K562 (cell line): ENCODE data around the gene PUS7. TPM values are rescaled to one million over a fixed set of nuclear protein-coding genes. Genes with fewer than 3 reads are reported as not detected.
A peak's percentile ranks its signal among the peaks of the same experiment; 100 is the strongest.

Source experiments
- ATAC-seq: fragments of 200-7000 bp; cut with Tn5 transposase; 3 replicates; pipeline ENCODE4 v1.9.1; 2020; ENCODE audit warnings: moderate library complexity
- BruUV-seq: library from RNA; stranded (reverse); fragments of 400-500 nt; replicated peaks from 2 replicates; lab custom pipeline; 2021; lab: Mats Ljungman, UMichigan
- CTCF ChIA-PET: fragments of 300-600 bp; formaldehyde crosslinking; extraction: SDS; loops from one replicate; lab custom pipeline; 2021; ENCODE audit warnings: low intra/inter-chr PET ratio; lab: Yijun Ruan, JAX
- POLR2A ChIA-PET: fragments of 300-600, 350-650 bp; sonication (Branson Sonifier 250); formaldehyde crosslinking; extraction: SDS; loops from one replicate; lab custom pipeline; 2021; ENCODE audit warnings: antibody characterized with exemption, inconsistent platforms; lab: Yijun Ruan, JAX
- DNase-seq, 4 experiments: peaks; one replicate each; pipeline versions ENCODE4 v3.0.0 to v3.0.0-alpha.2; 2011 to 2018; ENCODE audit warnings: low spot score in 3 of 4, mixed read lengths in 3 of 4; ENCODE audit errors: extremely low read depth in 1 of 4
- FAIRE-seq: peaks from 2 replicates; lab custom pipeline; 2011; peaks lifted over from hg19 to GRCh38; lab: Jason Lieb, UNC
- H2AFZ ChIP-seq: 2 replicates; pipeline ENCODE4 v1.6.0; 2011; ENCODE audit warnings: low read depth, low read length, control low read depth, inconsistent platforms
- H3K27ac ChIP-seq: fragments of 200-600 bp; 3 replicates; pipeline ENCODE4 v1.8.0; 2011; ENCODE audit warnings: low read depth, mild to moderate bottlenecking, control low read depth, inconsistent platforms, low read length, moderate library complexity, mixed read lengths; ENCODE audit errors: extremely low read depth
- H3K27me3 ChIP-seq, 2 experiments: fragments of 300-600 bp in 1 of 2; 2 replicates in 1 of 2; 3 replicates in 1 of 2; pipeline versions ENCODE4 v1.6.0 to v1.8.0; 2011; ENCODE audit warnings: inconsistent platforms in 2 of 2, low read length in 2 of 2, mild to moderate bottlenecking in 1 of 2, mixed read lengths in 1 of 2, moderate library complexity in 1 of 2; ENCODE audit not compliant: control insufficient read depth in 2 of 2, insufficient read depth in 2 of 2
- H3K36me3 ChIP-seq: fragments of 300-600 bp; 3 replicates; pipeline ENCODE4 v1.8.0; 2011; ENCODE audit warnings: mild to moderate bottlenecking, low read length, inconsistent platforms; ENCODE audit not compliant: control insufficient read depth, insufficient read depth
- H3K4me1 ChIP-seq, 2 experiments: fragments of 200-600 bp in 1 of 2; replicated peaks in 1 of 2; 2 replicates in 1 of 2; 3 replicates in 1 of 2; pipeline versions ENCODE4 v1.5.1 to v1.8.0; 2011; ENCODE audit warnings: inconsistent platforms in 2 of 2, low read length in 2 of 2, mild to moderate bottlenecking in 1 of 2, mixed read lengths in 1 of 2, moderate library complexity in 1 of 2; ENCODE audit not compliant: control insufficient read depth in 2 of 2, insufficient read depth in 2 of 2
- H3K4me2 ChIP-seq: 2 replicates; pipeline ENCODE4 v1.6.1; 2011; ENCODE audit warnings: low read length, control low read depth, inconsistent platforms, mixed read lengths; ENCODE audit not compliant: insufficient read depth
- H3K4me3 ChIP-seq: fragments of 200-600 bp; sonication (generic), shearing (Covaris generic); 2 replicates; pipeline ENCODE4 v1.5.1; 2016; ENCODE audit warnings: control low read depth, inconsistent platforms
- H3K79me2 ChIP-seq: fragments of 200-600 bp; 3 replicates; pipeline ENCODE4 v1.8.0; 2011; ENCODE audit warnings: low read length, inconsistent platforms; ENCODE audit not compliant: control insufficient read depth, insufficient read depth
- H3K9ac ChIP-seq, 2 experiments: 2 replicates each; pipeline versions ENCODE4 v1.6.0 to v1.6.1; 2011; ENCODE audit warnings: low read depth in 2 of 2, low read length in 2 of 2, control low read depth in 1 of 2, inconsistent platforms in 1 of 2, mild to moderate bottlenecking in 1 of 2, mixed read lengths in 1 of 2; ENCODE audit not compliant: insufficient read depth in 1 of 2
- H3K9me1 ChIP-seq: one replicate; pipeline ENCODE4 v1.6.0; 2011; ENCODE audit warnings: inconsistent platforms, mild to moderate bottlenecking, low read length, moderate library complexity; ENCODE audit not compliant: control insufficient read depth, insufficient read depth
- H3K9me3 ChIP-seq: replicated peaks from 2 replicates; pipeline ENCODE4 v1.5.1; 2011; ENCODE audit warnings: low read depth, low read length, inconsistent platforms; ENCODE audit not compliant: control insufficient read depth, insufficient read depth
- H4K20me1 ChIP-seq: replicated peaks from 2 replicates; pipeline ENCODE4 v1.6.1; 2011; ENCODE audit warnings: low read length, inconsistent platforms, mixed read lengths; ENCODE audit not compliant: control insufficient read depth, insufficient read depth
- CEBPG ChIP-seq, 3 experiments: fragments of 200-800 bp in 1 of 3; sonication (Bioruptor generic) in 1 of 3; sonication (generic) in 1 of 3; formaldehyde crosslinking in 1 of 3; IDR thresholded peaks in 2 of 3; conservative IDR thresholded peaks in 1 of 3; 2 replicates each; pipeline versions ENCODE4 v1.6.1 to v1.8.0; 2016 to 2022; ENCODE audit warnings: missing compliant biosample characterization in 2 of 3, missing genetic modification characterization in 2 of 3, mild to moderate bottlenecking in 1 of 3, missing genetic modification reagents in 1 of 3
- HDGF ChIP-seq: fragments of 450-650 bp; IDR thresholded peaks from 2 replicates; pipeline ENCODE4 v1.6.1; 2016
- ZNF347 ChIP-seq: fragments of 450-650 bp; formaldehyde crosslinking; IDR thresholded peaks from 2 replicates; pipeline ENCODE4 v1.4.0; 2020; ENCODE audit warnings: low read depth, mild to moderate bottlenecking, moderate library complexity
- whole genome bisulfite sequencing: fragments of 100-300 bp; shearing (Covaris generic); methylation state at CpG from one replicate; pipeline ENCODE4 v1.1.6; 2016; ENCODE audit warnings: low coverage, mixed read lengths; ENCODE audit not compliant: insufficient coverage; ENCODE audit errors: missing lambda C conversion rate; 5-methylcytosine and 5-hydroxymethylcytosine counted together
- in situ Hi-C: fragments of 300-500 bp; cut with MboI; formaldehyde crosslinking; loops from 4 replicates; pipeline ENCODE4 v1.15.0; 2018; ENCODE audit warnings: inconsistent platforms, mixed read lengths
- intact Hi-C: fragments of 100-400 bp; cut with micrococcal nuclease; formaldehyde crosslinking; loops from 2 replicates; pipeline ENCODE4 v1.14.2; 2022
- polyA plus RNA-seq, 8 experiments: library from polyadenylated mRNA; depleted of rRNA in 4 of 8; stranded (reverse) in 5 of 8; unstranded in 3 of 8; fragments of >200 nt; fragmentation: Nextera tagmentation in 2 of 8; fragmentation: Illumina TruSeq in 1 of 8; extraction: Ambion mirVana in 2 of 8; extraction: Trizol in 1 of 8; gene quantifications; 2 replicates each; pipeline versions ENCODE4 v1.2.1 to v1.2.3, GENCODE V29; 2011 to 2014; ENCODE audit warnings: inconsistent platforms in 1 of 8, missing spikeins in 1 of 8
- total RNA-seq, 7 experiments: library from RNA; depleted of rRNA in 6 of 7; stranded (reverse); fragments of >200 nt in 6 of 7; fragmentation: Illumina TruSeq in 2 of 7; extraction: Trizol in 2 of 7; gene quantifications; 2 replicates each; pipeline versions ENCODE4 v1.2.1 to v1.2.3, GENCODE V29; 2011 to 2021; ENCODE audit warnings: low replicate concordance in 1 of 7
- TF ChIP-seq, protein P1 (sequence below), 2 experiments: fragments of 450-650 bp in 1 of 2; sonication (generic) in 1 of 2; formaldehyde crosslinking in 1 of 2; IDR thresholded peaks in 1 of 2; conservative IDR thresholded peaks in 1 of 2; 2 replicates each; pipeline versions ENCODE4 v1.6.1 to v1.8.1; 2016 to 2023; ENCODE audit warnings: mild to moderate bottlenecking in 2 of 2, moderate library complexity in 2 of 2, inconsistent platforms in 1 of 2, missing genetic modification reagents in 1 of 2

The PUS7 gene
- total and polyA plus RNA-seq, 9 of the 15 experiments (the other 6 are each of a cell fraction or from before 2014, with no cell fraction given), result 15.1 to 95.6 (median 63.2) TPM

DNA sequence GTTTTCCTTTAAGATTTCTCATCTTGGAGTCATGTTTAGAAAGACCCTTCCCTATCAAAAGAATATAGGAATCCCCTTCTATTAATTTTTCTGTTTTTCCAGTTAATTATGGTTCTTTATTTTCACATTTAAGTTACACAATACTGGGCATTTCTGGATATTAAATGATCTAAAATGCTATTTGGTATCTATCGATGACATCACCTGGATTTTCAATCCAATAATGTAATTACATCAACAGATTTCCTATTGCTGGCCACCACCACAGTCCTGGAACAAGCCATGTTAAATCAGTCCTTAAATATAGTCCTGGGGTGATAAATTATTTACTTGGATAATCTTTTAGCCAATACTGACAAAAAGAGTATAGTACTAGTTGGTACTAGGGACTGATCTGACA, 48.0 kb downstream of the PUS7 start:
- 80% methylated on average over 1 of the region's 1 CpG for WGBS
- Histone ChIP-seq H3K4me1 (no peaks in the 10 kb centered on the region), H3K9me1 (no peaks in the 10 kb centered on the region), H3K79me2 (no peaks in the 10 kb centered on the region), H3K9ac (no peak overlapping the region), H3K36me3 (peaks cover 71% of the 10 kb centered on the region), H3K4me2 (no peak overlapping the region), H3K4me3 (no peak overlapping the region), H3K27ac (no peak overlapping the region), H2AFZ (no peak overlapping the region), H3K27me3 (no peaks in the 10 kb centered on the region), H4K20me1 (no peaks in the 10 kb centered on the region), H3K9me3 (no peaks in the 10 kb centered on the region)
- POLR2A ChIA-PET, result no interaction called here
- intact Hi-C loops (no loop called here), in situ Hi-C loops (no loop called here)
- no peak for TF ChIP-seq HDGF
- TF ChIP-seq, protein P1, sequence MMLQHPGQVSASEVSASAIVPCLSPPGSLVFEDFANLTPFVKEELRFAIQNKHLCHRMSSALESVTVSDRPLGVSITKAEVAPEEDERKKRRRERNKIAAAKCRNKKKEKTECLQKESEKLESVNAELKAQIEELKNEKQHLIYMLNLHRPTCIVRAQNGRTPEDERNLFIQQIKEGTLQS (IDR thresholded peaks at IDR 0.05), result peak; percentile 46; the same call in 1 of the 2 replicates
- TF ChIP-seq, protein P1 (CRISPR knock-in tag; conservative IDR thresholded peaks at IDR 0.05), result no peak
- no peak for TF ChIP-seq ZNF347 (CRISPR knock-in tag)
- TF ChIP-seq CEBPG (CRISPR knock-in tag; IDR thresholded peaks at IDR 0.05), result no peak
- 0 out of 4 replicates have a peak, but pooled peaks of 1 of the 2 experiments have one; percentile 17 for TF ChIP-seq CEBPG (tag; conservative IDR thresholded peaks at IDR 0.05 in 1 of 2, IDR thresholded peaks at IDR 0.05 in 1 of 2)
- CTCF ChIA-PET, result no interaction called here
- ATAC-seq (no peak), FAIRE-seq (no peak), DNase-seq (no peak)
- no TSS peak for BruUV-seq
